PC-9 (cell line): ENCODE data around the gene EPHB2.

ENCODE experiments used
- EZH2 ChIP-seq: fragments of 200-600 bp; sonication (generic); IDR thresholded peaks from 2 replicates; pipeline ENCODE4 v1.8.0; 2017; ENCODE audit warnings: antibody characterized with exemption, low read depth
- TF ChIP-seq, protein P1 (sequence below): fragments of 200-600 bp; sonication (generic); conservative IDR thresholded peaks from 2 replicates; pipeline ENCODE4 v1.6.1; 2017; ENCODE audit warnings: mixed run types, antibody characterized with exemption, mild to moderate bottlenecking, moderate library complexity

DNA sequence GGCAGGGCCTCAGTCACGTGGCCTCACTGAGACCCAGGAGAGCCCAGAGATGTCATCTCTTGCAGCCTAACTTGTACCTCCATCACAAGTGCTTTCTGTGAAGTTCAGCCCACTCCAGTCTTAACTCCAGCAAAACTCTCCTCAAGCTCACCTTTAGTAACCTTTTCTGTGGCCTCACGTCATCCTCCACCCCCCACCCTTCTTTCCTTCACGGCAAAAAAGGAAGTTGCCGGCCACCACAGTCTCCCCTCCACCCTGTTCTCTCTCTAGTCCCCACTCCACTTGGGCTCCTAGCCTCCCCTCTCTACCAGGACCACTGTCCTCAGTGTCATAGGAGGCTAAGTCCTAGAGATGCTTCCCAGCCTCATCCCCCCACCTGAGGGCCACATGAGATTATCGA, 155.1 kb downstream of the EPHB2 start:
- TF ChIP-seq, protein P1, sequence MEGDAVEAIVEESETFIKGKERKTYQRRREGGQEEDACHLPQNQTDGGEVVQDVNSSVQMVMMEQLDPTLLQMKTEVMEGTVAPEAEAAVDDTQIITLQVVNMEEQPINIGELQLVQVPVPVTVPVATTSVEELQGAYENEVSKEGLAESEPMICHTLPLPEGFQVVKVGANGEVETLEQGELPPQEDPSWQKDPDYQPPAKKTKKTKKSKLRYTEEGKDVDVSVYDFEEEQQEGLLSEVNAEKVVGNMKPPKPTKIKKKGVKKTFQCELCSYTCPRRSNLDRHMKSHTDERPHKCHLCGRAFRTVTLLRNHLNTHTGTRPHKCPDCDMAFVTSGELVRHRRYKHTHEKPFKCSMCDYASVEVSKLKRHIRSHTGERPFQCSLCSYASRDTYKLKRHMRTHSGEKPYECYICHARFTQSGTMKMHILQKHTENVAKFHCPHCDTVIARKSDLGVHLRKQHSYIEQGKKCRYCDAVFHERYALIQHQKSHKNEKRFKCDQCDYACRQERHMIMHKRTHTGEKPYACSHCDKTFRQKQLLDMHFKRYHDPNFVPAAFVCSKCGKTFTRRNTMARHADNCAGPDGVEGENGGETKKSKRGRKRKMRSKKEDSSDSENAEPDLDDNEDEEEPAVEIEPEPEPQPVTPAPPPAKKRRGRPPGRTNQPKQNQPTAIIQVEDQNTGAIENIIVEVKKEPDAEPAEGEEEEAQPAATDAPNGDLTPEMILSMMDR: no peak
- TF ChIP-seq EZH2: no peak
